ENCODE results near the gene SIAH1. TPM values are rescaled to one million over a fixed set of nuclear protein-coding genes. Genes with fewer than 3 reads are reported as not detected.

The SIAH1 gene
- total RNA-seq, 4 donors from 2014 or later, result 26.2 to 44.3 (median 31.6) TPM

DNA sequence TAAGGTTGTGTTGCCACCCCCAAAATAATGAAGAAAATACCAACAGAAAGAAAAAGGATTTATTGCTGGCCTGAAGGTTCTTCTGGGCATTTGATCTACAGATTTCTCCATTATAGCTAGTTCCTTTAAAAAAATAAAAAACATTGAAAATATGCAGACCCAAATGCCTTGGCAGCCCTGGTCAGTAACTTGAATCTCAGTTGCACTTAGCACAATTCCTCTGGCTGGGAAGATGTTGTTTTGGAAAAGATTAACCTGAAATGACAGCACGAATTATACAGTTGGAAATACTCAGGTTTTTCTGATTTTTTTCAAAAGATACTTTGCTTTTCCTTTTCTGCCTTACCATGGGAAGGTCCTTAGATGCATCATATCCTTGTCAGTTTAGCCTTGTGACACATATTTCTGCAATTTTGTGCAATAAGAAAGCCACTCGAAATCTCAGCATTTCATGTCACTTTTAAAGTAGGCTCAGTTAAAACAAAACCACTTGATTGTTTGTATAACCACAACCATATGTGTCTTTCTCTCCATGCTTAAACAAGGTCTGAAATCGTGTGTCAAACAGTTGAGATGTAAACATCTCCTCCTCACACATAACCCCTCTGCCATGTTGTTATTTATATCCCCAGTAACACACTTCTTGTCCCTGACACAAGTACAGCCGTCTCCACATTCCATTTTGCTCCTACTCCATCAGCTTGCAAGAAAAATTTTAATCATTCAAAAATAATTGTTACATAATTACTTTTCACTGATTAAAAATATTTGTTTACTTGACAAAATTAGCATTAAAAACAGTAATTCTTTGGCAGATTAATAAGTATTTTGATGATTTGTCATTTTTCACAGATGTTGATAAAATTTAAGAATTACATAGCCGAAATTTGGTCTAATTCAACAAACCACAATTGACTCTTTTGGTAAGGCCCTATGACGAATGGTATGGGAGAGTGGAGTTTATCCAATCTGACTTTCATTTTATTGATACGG, 61.1 kb downstream of the SIAH1 start:
- Histone ChIP-seq H3K4me3 (no peak overlapping the region), H3K36me3 (peaks cover 11% of the 10 kb centered on the region), H3K4me1 (peaks cover under 1% of the 10 kb centered on the region), H3K27me3 (no peaks in the 10 kb centered on the region), H3K9me3 (no peaks in the 10 kb centered on the region), H3K27ac (no peak overlapping the region)
- DNase-seq (ENCODE audit: low spot score in 2 of 2), result no peak
- WGBS, result 78% methylated on average over 7 of the region's 7 CpGs
- TF ChIP-seq EP300 (IDR thresholded peaks at IDR 0.05) (no peak), POLR2AphosphoS5 (IDR thresholded peaks at IDR 0.05) (no peak), POLR2A (IDR thresholded peaks at IDR 0.05) (no peak), CTCF (IDR thresholded peaks at IDR 0.05) (no peak)

DNA sequence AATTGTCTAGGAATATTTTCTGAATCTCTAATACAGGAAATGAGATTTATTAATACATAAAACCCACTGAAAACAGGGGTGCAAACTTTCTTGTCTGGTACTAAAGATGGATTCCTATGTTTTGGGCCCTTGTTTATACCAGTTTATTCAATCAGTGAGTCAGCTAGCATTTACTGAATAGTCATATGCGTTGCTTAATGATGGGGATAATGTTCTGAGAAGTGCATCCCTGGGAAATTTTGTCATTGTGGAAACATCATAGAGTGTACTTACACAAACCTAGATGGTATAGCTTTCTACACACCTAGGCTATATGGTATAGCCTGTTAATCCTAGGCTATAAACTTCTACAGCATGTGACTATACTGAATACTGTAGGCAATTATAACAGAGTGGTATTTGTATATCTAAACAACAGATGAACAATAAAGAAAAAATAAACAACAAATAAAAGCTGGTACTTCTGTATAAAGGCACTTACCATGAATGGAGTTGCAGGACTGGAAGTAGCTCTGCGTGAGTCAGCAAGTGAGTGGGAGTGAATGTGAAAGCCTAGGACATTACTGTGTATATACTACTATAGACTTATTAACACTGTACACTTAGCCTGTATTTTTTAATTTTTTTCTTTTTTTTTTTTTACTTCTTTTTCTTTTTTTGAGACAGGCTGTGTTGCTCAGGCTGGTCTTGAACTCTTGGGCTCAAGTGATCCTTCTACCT, 63.7 kb downstream of the SIAH1 start:
- Histone ChIP-seq H3K27me3 (no peaks in the 10 kb centered on the region), H3K4me3 (no peak overlapping the region), H3K9me3 (no peaks in the 10 kb centered on the region), H3K27ac (no peak overlapping the region), H3K4me1 (peaks cover 3% of the 10 kb centered on the region), H3K36me3 (peaks cover 16% of the 10 kb centered on the region)
- no peak for TF ChIP-seq CTCF (IDR thresholded peaks at IDR 0.05)
- no peak for TF ChIP-seq POLR2A (IDR thresholded peaks at IDR 0.05)
- TF ChIP-seq POLR2AphosphoS5 (IDR thresholded peaks at IDR 0.05), result no peak
- no peak for TF ChIP-seq EP300 (IDR thresholded peaks at IDR 0.05)
- 80% methylated on average over 2 of the region's 2 CpGs for WGBS
- DNase-seq (ENCODE audit: low spot score in 2 of 2), result no peak

- WGBS, result 56% methylated on average over 4 of the region's 4 CpGs
- H3K4me1 ChIP-seq, result peaks cover 3% of the 10 kb centered on the region
- no peak overlapping the region for H3K27ac ChIP-seq
- no peak for TF ChIP-seq EP300 (IDR thresholded peaks at IDR 0.05)
- TF ChIP-seq CTCF (IDR thresholded peaks at IDR 0.05), result no peak
- TF ChIP-seq POLR2AphosphoS5 (IDR thresholded peaks at IDR 0.05), result no peak
- no peak for TF ChIP-seq POLR2A (IDR thresholded peaks at IDR 0.05)
- H3K4me3 ChIP-seq, result no peak overlapping the region
- no peak for DNase-seq (ENCODE audit: low spot score in 2 of 2)
- H3K9me3 ChIP-seq, result no peaks in the 10 kb centered on the region
- peaks cover 17% of the 10 kb centered on the region for H3K36me3 ChIP-seq
- H3K27me3 ChIP-seq, result no peaks in the 10 kb centered on the region
Observed at GRCh38 chr16:48318630-48319029, 66.6 kb downstream of the SIAH1 start.

DNA sequence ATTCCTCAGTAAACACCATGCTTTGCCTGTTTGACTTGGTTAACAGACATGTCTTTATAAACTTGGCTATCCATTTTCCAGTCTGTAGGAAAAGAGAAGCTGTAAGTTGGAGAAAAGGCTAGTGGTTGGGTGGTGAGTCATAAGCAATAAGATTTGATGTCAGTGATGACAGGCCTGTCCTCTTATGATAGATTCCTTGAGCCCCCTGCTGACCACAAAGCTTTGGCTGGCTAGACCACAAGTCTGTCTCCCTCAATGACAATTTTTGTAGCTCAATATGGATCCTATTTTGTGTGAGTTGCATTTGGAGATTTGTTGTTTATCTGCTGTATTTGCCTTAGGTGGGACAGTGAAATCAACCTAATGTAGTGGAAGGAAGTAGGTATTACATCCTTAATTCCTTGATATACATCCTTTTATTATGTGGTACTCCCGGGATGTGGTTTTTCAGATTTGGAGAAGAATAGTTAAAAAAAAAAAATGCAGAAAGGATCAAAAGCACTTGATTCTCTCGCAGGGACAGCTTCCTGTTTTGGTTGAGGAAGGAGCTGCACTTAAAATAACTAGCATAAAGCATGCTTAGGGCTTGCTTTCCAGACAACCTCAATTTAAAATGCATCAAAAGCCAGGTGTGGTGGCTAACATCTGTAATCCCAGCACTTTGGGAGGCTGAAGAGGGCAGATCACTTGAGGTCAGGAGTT, 67.4 kb downstream of the SIAH1 start:
- no peak overlapping the region for H3K27ac ChIP-seq
- no peak overlapping the region for H3K4me3 ChIP-seq
- no peak for DNase-seq (ENCODE audit: low spot score in 2 of 2)
- H3K4me1 ChIP-seq, result peaks cover 3% of the 10 kb centered on the region
- no peaks in the 10 kb centered on the region for H3K27me3 ChIP-seq
- no peak for TF ChIP-seq POLR2AphosphoS5 (IDR thresholded peaks at IDR 0.05)
- no peak for TF ChIP-seq CTCF (IDR thresholded peaks at IDR 0.05)
- TF ChIP-seq POLR2A (IDR thresholded peaks at IDR 0.05), result no peak
- no peak for TF ChIP-seq EP300 (IDR thresholded peaks at IDR 0.05)
- peaks cover 22% of the 10 kb centered on the region for H3K36me3 ChIP-seq
- whole genome bisulfite sequencing, result 65% methylated on average over 2 of the region's 2 CpGs
- H3K9me3 ChIP-seq, result no peaks in the 10 kb centered on the region
